A549 (cell line): Measurements from ENCODE around the gene CALCA. TPM values are rescaled to one million over a fixed set of nuclear protein-coding genes. Genes with fewer than 3 reads are reported as not detected.

Experiments used
- ATAC-seq, 2 experiments: fragments of 200-7000 bp in 1 of 2; fragments of >200 bp in 1 of 2; cut with Nextera tagmentation in 1 of 2; cut with Tn5 transposase in 1 of 2; 3 replicates each; pipeline versions ENCODE4 v1.8.0 to v1.9.1; 2018 to 2020; ENCODE audit warnings: mild to moderate bottlenecking in 1 of 2, moderate library complexity in 1 of 2
- CTCF ChIA-PET: fragments of 300-600 bp; sonication (Branson Sonifier 250); formaldehyde crosslinking; extraction: SDS; loops from one replicate; lab custom pipeline; 2021; ENCODE audit warnings: antibody characterized with exemption, inconsistent platforms; lab: Yijun Ruan, JAX
- POLR2A ChIA-PET: fragments of 350-600 bp; formaldehyde crosslinking; extraction: SDS; loops from one replicate; lab custom pipeline; 2021; ENCODE audit warnings: antibody characterized with exemption, inconsistent platforms; lab: Yijun Ruan, JAX
- DNase-seq, 2 experiments: peaks; one replicate each; pipeline versions ENCODE4 v3.0.0 to v3.0.0-alpha.2; 2011 to 2016; ENCODE audit warnings: low read depth in 1 of 2, low spot score in 1 of 2
- FAIRE-seq: peaks from 2 replicates; lab custom pipeline; 2011; peaks lifted over from hg19 to GRCh38; lab: Jason Lieb, UNC
- H3K27ac ChIP-seq, 2 experiments: fragments of >200 bp; sonication (Bioruptor Twin); formaldehyde crosslinking; 3 replicates each; pipeline ENCODE4 v1.5.1; 2016 to 2017
- H3K4me1 ChIP-seq: fragments of >200 bp; sonication (Bioruptor Twin); formaldehyde crosslinking; 3 replicates; pipeline ENCODE4 v1.6.1; 2016
- H3K4me2 ChIP-seq: fragments of >200 bp; sonication (Bioruptor Twin); formaldehyde crosslinking; 3 replicates; pipeline ENCODE4 v1.6.1; 2016
- H3K4me3 ChIP-seq: fragments of >200 bp; sonication (Bioruptor Twin); formaldehyde crosslinking; 3 replicates; pipeline ENCODE4 v1.5.1; 2016
- H3K9me3 ChIP-seq: fragments of >200 bp; sonication (Bioruptor Twin); formaldehyde crosslinking; 3 replicates; pipeline ENCODE4 v1.6.1; 2016
- ATOH8 ChIP-seq: fragments of 250-450 bp; sonication (Bioruptor Pico); IDR thresholded peaks from 2 replicates; pipeline ENCODE4 v1.5.0; 2020; ENCODE audit warnings: low read depth, mild to moderate bottlenecking, moderate library complexity
- BCL3 ChIP-seq: fragments of >200 bp; sonication (Bioruptor Twin); formaldehyde crosslinking; IDR thresholded peaks from 3 replicates; pipeline ENCODE4 v1.6.1; 2016
- BHLHE40 ChIP-seq: IDR thresholded peaks from 2 replicates; pipeline ENCODE4 v1.6.1; 2012; ENCODE audit warnings: low read depth, low read length, inconsistent platforms
- CBX8 ChIP-seq: fragments of 200-600 bp; sonication (generic); IDR thresholded peaks from 2 replicates; pipeline ENCODE4 v1.6.1; 2016
- CTCF ChIP-seq: fragments of >200 bp; sonication (Bioruptor Twin); formaldehyde crosslinking; IDR thresholded peaks from 3 replicates; pipeline ENCODE4 v1.5.1; 2016
- EHMT2 ChIP-seq: fragments of 200-600 bp; sonication (generic); IDR thresholded peaks from 2 replicates; pipeline ENCODE4 v1.6.1; 2016; ENCODE audit warnings: antibody characterized with exemption, low read depth, mild to moderate bottlenecking, moderate library complexity
- FOSB ChIP-seq: fragments of 250-450 bp; sonication (Bioruptor Pico); IDR thresholded peaks from 2 replicates; pipeline ENCODE4 v1.5.0; 2020; ENCODE audit warnings: mild to moderate bottlenecking, moderate library complexity
- FOXS1 ChIP-seq: fragments of 250-450 bp; sonication (Bioruptor Pico); IDR thresholded peaks from 2 replicates; pipeline ENCODE4 v1.5.0; 2020; ENCODE audit warnings: mild to moderate bottlenecking, moderate library complexity
- HDAC2 ChIP-seq: fragments of 200-600 bp; sonication (generic); IDR thresholded peaks from 2 replicates; pipeline ENCODE4 v1.6.1; 2016
- HES2 ChIP-seq: fragments of >200 bp; sonication (Bioruptor Twin); formaldehyde crosslinking; IDR thresholded peaks from 2 replicates; pipeline ENCODE4 v1.6.1; 2016
- HOXB13 ChIP-seq: fragments of 250-450 bp; sonication (Bioruptor Pico); IDR thresholded peaks from 2 replicates; pipeline ENCODE4 v1.5.0; 2020; ENCODE audit warnings: low read depth, mild to moderate bottlenecking, moderate library complexity
- JUN ChIP-seq, 2 experiments: fragments of >200 bp; sonication (Bioruptor Twin); formaldehyde crosslinking; IDR thresholded peaks; 2 replicates in 1 of 2; 3 replicates in 1 of 2; pipeline ENCODE4 v1.6.1; 2016 to 2017
- KDM1A ChIP-seq: fragments of 200-600 bp; sonication (generic); IDR thresholded peaks from 2 replicates; pipeline ENCODE4 v1.6.1; 2016; ENCODE audit warnings: low read depth, mild to moderate bottlenecking
- MAX ChIP-seq: IDR thresholded peaks from 2 replicates; pipeline ENCODE4 v1.6.1; 2012
- MYC ChIP-seq: IDR thresholded peaks from 2 replicates; pipeline ENCODE4 v1.6.1; 2012; ENCODE audit warnings: mild to moderate bottlenecking, inconsistent platforms, low read length, improper control_type of control experiment, borderline replicate concordance
- NFE2L2 ChIP-seq: fragments of 150-350 bp; conservative IDR thresholded peaks from 2 replicates; pipeline ENCODE4 v1.6.1; 2014; ENCODE audit warnings: low read length
- PBX3 ChIP-seq: IDR thresholded peaks from 2 replicates; pipeline ENCODE4 v1.6.1; 2012
- PHF8 ChIP-seq: fragments of 200-600 bp; sonication (generic); IDR thresholded peaks from 2 replicates; pipeline ENCODE4 v1.6.1; 2016; ENCODE audit warnings: low read depth, mild to moderate bottlenecking, antibody characterized with exemption, moderate library complexity, borderline replicate concordance
- POLR2AphosphoS2 ChIP-seq: conservative IDR thresholded peaks from 2 replicates; pipeline ENCODE4 v1.6.1; 2012; ENCODE audit warnings: low read length, improper control_type of control experiment, inconsistent platforms
- RAD21 ChIP-seq, 2 experiments: fragments of >200 bp in 1 of 2; sonication (Bioruptor Twin) in 1 of 2; formaldehyde crosslinking in 1 of 2; IDR thresholded peaks in 1 of 2; conservative IDR thresholded peaks in 1 of 2; 2 replicates in 1 of 2; 3 replicates in 1 of 2; pipeline ENCODE4 v1.6.1; 2012 to 2018; ENCODE audit warnings: inconsistent platforms in 1 of 2
- RCOR1 ChIP-seq: fragments of 150-350 bp; IDR thresholded peaks from 2 replicates; pipeline ENCODE4 v1.6.1; 2014; ENCODE audit warnings: antibody characterized with exemption, low read length, low read depth
- REST ChIP-seq: fragments of 200-600 bp; sonication (generic); IDR thresholded peaks from 2 replicates; pipeline ENCODE4 v1.6.1; 2016; ENCODE audit warnings: antibody characterized with exemption, mild to moderate bottlenecking, moderate library complexity
- SMC3 ChIP-seq: fragments of >200 bp; sonication (Bioruptor Twin); formaldehyde crosslinking; IDR thresholded peaks from 3 replicates; pipeline ENCODE4 v1.6.1; 2018; ENCODE audit warnings: inconsistent platforms
- SREBF2 ChIP-seq: fragments of 450-650 bp; IDR thresholded peaks from 2 replicates; pipeline ENCODE4 v1.6.1; 2014; ENCODE audit warnings: mild to moderate bottlenecking, moderate library complexity
- ZC3H11A ChIP-seq: fragments of 450-650 bp; IDR thresholded peaks from 2 replicates; pipeline ENCODE4 v1.6.1; 2014; ENCODE audit warnings: antibody characterized with exemption, mild to moderate bottlenecking
- ZFP36 ChIP-seq: fragments of 450-650 bp; IDR thresholded peaks from 2 replicates; pipeline ENCODE4 v1.6.1; 2014; ENCODE audit warnings: borderline replicate concordance; ENCODE audit not compliant: partially characterized antibody
- ZNF302 ChIP-seq: fragments of 250-450 bp; sonication (Bioruptor Pico); IDR thresholded peaks from 2 replicates; pipeline ENCODE4 v1.9.0; 2021; ENCODE audit warnings: inconsistent platforms, mild to moderate bottlenecking, moderate library complexity
- WGBS: methylation state at CpG from one replicate; pipeline ENCODE4 v1.1.6; 2017; ENCODE audit errors: missing lambda C conversion rate; 5-methylcytosine and 5-hydroxymethylcytosine counted together
- polyA plus RNA-seq, 4 experiments: library from polyadenylated mRNA; depleted of rRNA in 3 of 4; stranded (reverse); fragments of >200 nt; fragmentation: RNase III in 1 of 4; extraction: RNeasy Plus Mini Kit Qiagen cat#74134 plus additional on column Dnase treatment in 1 of 4; gene quantifications; 2 replicates in 3 of 4; 3 replicates in 1 of 4; pipeline ENCODE4 v1.2.3, GENCODE V29; 2011 to 2017

The CALCA gene
- polyA plus RNA-seq, 2 of the 4 experiments (the other 2 are of a cell fraction), result not detected

GRCh38 chr11:15010865-15011264 lies 38.7 kb upstream of the CALCA start:
- POLR2A ChIA-PET, result no interaction called here
- Histone ChIP-seq H3K4me3 (no peak overlapping the region), H3K4me1 (no peaks in the 10 kb centered on the region), H3K9me3 (no peaks in the 10 kb centered on the region), H3K4me2 (no peak overlapping the region), H3K27ac (no peak overlapping the region)
- ATAC-seq (no peak), FAIRE-seq (no peak), DNase-seq (no peak)
- CTCF ChIA-PET, result interaction anchor here (3.0 kb wide), 1 partner anchor 103 kb away, joined by 15 read pairs; no protein-coding TSS in a partner anchor
- TF ChIP-seq ZC3H11A, result no peak
- TF ChIP-seq FOXS1, result no peak
- TF ChIP-seq KDM1A, result no peak
- TF ChIP-seq PBX3, result no peak
- TF ChIP-seq EHMT2, result no peak
- TF ChIP-seq RAD21 (conservative IDR thresholded peaks at IDR 0.05 in 1 of 2, IDR thresholded peaks at IDR 0.05 in 1 of 2), result no peak
- no peak for TF ChIP-seq FOSB (CRISPR knock-in tag)
- no peak for TF ChIP-seq ZFP36
- TF ChIP-seq SMC3, result no peak
- no peak for TF ChIP-seq MAX
- TF ChIP-seq PHF8, result no peak
- no peak for TF ChIP-seq BCL3
- TF ChIP-seq HDAC2, result no peak
- no peak for TF ChIP-seq HOXB13 (CRISPR knock-in tag)
- no peak for TF ChIP-seq SREBF2
- no peak for TF ChIP-seq REST
- no peak for TF ChIP-seq POLR2AphosphoS2

- Histone ChIP-seq H3K9me3 (no peaks in the 10 kb centered on the region), H3K4me1 (no peaks in the 10 kb centered on the region), H3K27ac (no peak overlapping the region), H3K4me2 (no peak overlapping the region), H3K4me3 (no peak overlapping the region)
- CTCF ChIA-PET, result interaction anchor here (0.6 to 2.9 kb wide), 9 partner anchors 10 to 216 kb away, joined by 3 to 36 read pairs (median 4); no protein-coding TSS in a partner anchor
- WGBS, result 18% methylated on average over 5 of the region's 5 CpGs
- FAIRE-seq, result no peak
- POLR2A ChIA-PET, result no interaction called here
- ATAC-seq, result peak; percentile 70 to 80; a peak in 4 of 6 replicates
- peak in 1 of 2 experiments; percentile 56 for DNase-seq
- TF ChIP-seq HES2 (no peak), MYC (no peak), MAX (peak; percentile 62; the same call in 1 of the 2 replicates), RAD21 (conservative IDR thresholded peaks at IDR 0.05 in 1 of 2, IDR thresholded peaks at IDR 0.05 in 1 of 2) (peak; percentile 32 to 53; a peak in 3 of 5 replicates), SMC3 (peak; percentile 30; the same call in 1 of the 3 replicates), RCOR1 (no peak), CBX8 (no peak), ATOH8 (CRISPR knock-in tag) (no peak), BHLHE40 (no peak), ZNF302 (no peak), JUN (IDR thresholded peaks at IDR 0.05) (no peak), HDAC2 (no peak), CTCF (peak; percentile 52), NFE2L2 (no peak)
Observed at GRCh38 chr11:15006139-15006759, 34.1 kb upstream of the CALCA start.
